Measurements from ENCODE around the gene SPANXN5. TPM values are rescaled to one million over a fixed set of nuclear protein-coding genes. Genes with fewer than 3 reads are reported as not detected.
"Not testable (repeated sequence)": the region's sequence is repeated elsewhere in the genome, so short reads cannot be mapped to it uniquely, and the experiment has no call there.

Gene SPANXN5
- total RNA-seq, result not detected

DNA sequence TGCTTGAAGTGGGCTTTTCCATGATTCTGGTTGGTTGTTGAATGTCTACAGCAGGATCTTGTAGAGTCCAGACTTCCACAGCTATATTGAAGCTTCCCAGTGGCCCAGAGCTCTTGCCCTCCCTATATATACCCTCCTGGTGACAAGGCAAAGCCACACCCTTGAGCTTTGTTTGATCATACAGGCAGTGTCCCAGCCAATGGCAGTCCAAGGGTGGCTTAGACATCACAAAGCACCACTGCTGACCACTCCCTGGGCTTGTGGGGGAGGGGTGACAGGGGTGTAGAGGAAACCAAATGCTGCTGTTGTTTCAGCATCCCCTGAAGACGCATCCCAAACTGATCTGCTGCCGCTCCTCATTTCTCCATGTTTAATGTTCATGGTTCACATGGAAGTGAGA, at the start of gene SPANXN5:
TSS of gene SPANXN5 (minus strand) at position 101 of the 400 bp plus-strand sequence. CDS start at position 22, 79 bp downstream.
- DNase-seq (ENCODE audit: low spot score), result not testable (repeated sequence)

DNA sequence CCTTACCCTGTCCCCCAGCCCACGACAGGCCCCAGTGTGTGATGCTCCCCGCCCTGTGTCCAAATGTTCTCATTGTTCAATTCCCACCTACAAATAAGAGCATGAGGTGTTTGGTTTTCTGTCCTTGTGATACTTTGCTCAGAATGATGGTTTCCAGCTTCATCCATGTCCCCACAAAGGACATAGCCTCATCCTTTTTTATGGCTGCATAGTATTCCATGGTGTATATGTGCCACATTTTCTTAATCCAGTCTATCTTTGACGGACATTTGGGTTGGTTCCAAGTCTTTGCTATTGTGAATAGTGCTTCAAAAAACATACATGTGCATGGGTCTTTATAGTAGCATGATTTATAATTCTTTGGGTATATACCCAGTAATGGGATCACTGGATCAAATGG, 46.4 kb upstream of the SPANXN5 start:
- DNase-seq (ENCODE audit: low spot score), result not testable (repeated sequence)

- no peak for DNase-seq (ENCODE audit: low spot score)
Measured at GRCh38 chrX:52839137-52839536, 41.9 kb upstream of the SPANXN5 start.

- no peak for DNase-seq (ENCODE audit: low spot score)
Measured at GRCh38 chrX:52830551-52830950, 33.3 kb upstream of the SPANXN5 start.

DNA sequence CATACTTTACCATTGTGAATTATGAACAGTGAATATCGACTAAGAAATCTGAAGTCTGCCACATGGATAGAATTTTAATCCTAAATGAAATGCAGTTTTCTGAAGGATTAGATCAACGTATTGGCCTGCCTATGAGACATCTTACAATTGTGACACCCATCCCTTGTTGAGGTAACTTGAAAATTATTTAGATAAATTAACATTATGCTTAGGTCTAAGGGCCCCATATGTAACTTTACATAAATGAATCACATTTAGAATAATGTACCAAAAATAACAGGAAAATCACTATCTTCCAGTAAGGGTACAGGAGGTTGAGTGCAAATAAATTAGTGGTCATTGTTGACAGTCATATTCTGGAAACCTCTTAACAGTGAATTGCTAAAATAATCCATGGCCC, 27.4 kb upstream of the SPANXN5 start:
- DNase-seq (ENCODE audit: low spot score), result no peak

- no peak for DNase-seq (ENCODE audit: low spot score)
Measured at GRCh38 chrX:52821079-52821760, 24.0 kb upstream of the SPANXN5 start.

DNA sequence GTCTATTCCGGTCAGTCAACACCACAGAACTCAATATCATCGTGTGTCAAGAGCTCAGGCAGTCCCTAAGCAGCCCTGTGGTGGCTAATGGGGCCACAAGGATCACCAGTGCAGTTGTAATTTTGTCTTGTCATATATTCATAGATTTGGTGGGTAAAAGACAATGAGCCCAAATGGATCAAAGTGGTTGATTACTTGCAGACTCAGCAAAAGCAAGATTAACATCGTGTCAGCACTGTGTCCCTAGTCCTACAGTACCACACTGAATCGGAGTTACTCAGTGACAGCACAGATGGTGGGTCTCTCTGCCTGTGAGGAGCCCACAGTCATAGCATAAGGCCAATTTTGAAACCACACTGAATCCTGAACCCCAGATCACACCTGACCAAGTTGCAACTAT, 22.6 kb upstream of the SPANXN5 start:
- no peak for DNase-seq (ENCODE audit: low spot score)

DNA sequence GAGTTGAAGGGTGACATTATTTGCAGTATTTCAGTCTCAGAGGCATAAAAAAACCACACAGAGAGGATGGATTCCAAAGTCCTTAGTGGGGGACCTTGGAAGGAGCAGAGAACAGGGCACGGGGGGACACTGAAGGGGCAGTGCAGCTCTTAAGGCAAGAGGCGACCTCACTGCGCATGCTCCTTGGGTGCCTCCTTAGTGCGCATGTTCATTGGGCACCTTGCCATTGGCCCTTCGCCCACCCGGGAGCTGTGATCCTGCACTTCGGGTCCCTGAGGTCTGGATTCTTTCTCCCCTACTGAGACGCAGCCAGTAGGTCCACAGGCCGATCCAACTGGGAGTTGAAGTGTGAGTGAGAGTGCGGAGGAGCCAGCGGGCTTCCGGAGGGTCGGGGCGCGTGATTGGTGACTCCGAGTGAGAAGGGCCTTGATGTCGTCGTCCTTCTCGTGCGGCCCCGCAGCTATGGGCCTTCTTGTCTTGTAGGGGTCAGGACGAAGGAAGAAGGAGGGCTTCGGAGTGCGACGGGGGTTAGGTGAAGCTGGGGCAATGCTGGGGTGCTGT, 13.9 kb upstream of the SPANXN5 start, which contains the start of gene XAGE5:
TSS of gene XAGE5 (plus strand) at position 223 of the 561 bp plus-strand sequence. CDS start 1,280 bp downstream, outside the sequence.
- no peak for DNase-seq (ENCODE audit: low spot score)

GRCh38 chrX:52804876-52805275, 7.6 kb upstream of the SPANXN5 start:
- not testable (repeated sequence) for DNase-seq (ENCODE audit: low spot score)

- not testable (repeated sequence) for DNase-seq (ENCODE audit: low spot score)
Measured at GRCh38 chrX:52773504-52773903, 23.7 kb downstream of the SPANXN5 start.

DNA sequence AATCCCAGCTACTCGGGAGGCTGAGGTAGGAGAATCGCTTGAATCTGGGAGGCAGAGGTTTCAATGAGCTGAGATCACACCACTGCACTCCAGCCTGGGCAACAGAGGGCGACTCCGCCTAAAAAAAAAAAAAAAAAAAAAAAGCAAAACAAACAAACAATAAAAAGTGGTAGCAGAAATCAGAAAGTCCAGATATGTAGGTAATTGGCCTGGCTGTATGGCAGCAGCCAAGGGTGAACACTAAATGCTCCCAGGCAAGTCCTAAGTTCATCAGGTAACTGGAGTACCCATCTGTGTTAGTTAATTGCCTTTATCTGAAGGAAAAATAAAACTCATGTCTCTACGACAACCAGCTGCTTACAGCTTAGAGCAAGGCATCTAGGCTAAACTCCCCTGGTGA, 31.2 kb downstream of the SPANXN5 start:
- not testable (repeated sequence) for DNase-seq (ENCODE audit: low spot score)

GRCh38 chrX:52750952-52751351, 46.3 kb downstream of the SPANXN5 start, which contains the start of gene SSX2B:
TSS of gene SSX2B (plus strand) at chrX:52751252. CDS start at chrX:52752681, 1,429 bp downstream.
- not testable (repeated sequence) for DNase-seq (ENCODE audit: low spot score)

Other genes with a start within 250 kb of the SPANXN5 start
- not detected for gene SSX7, start 142.5 kb downstream of the SPANXN5 start, total RNA-seq
- not detected for gene SSX2, start 90.2 kb downstream of the SPANXN5 start, total RNA-seq
- 0.26 TPM for gene SSX2B, start 46.2 kb downstream of the SPANXN5 start, total RNA-seq
- gene XAGE5, start 13.9 kb upstream of the SPANXN5 start, total RNA-seq, result not detected
- not detected for gene XAGE3, start 70.7 kb upstream of the SPANXN5 start, total RNA-seq
- gene FAM156B, start 99.9 kb upstream of the SPANXN5 start, total RNA-seq, result 12.4 TPM
- gene FAM156A, start 161.1 kb upstream of the SPANXN5 start, total RNA-seq, result 22.4 TPM